ENCODE measurements around the gene IFFO2.

The IFFO2 gene

DNA sequence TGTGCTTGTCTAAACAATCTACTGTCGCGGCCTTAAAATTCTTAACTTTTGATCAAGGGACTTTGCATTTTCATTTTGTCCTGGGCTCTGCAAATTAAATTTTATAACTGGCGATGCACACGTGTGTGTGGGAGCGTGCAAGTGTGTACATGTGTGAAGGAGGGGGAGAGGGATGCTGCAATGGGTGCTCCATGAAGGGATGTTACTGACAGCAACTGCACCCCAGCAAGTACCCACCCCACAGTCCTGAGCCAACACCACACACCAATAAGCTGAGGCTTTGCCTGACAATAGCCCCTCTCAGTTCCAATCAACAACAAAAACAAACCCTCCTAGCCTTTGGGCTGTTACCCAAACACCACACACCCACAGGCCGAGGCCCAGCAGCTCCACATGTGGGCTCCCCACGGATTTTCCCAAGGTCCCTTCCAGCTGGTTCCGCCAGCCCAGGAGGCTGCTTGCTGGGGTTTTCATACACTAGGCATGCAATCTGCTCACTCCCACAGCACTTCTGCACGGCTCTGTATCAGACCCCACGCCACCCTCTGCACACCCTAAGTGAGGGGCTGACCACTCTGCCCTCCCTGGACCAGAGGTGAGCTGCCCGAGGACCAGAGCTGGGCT, 32.8 kb upstream of the IFFO2 start:
- Histone ChIP-seq H3K79me2 (ENCODE audit: insufficient read depth, low read length) (no peaks in the 10 kb centered on the region), H3K4me2 (ENCODE audit: low read length) (no peak overlapping the region), H3F3A (ENCODE audit: insufficient read depth, low read length) (no peaks in the 10 kb centered on the region), H2AFZ (ENCODE audit: low read length) (no peak overlapping the region), H3K36me3 (ENCODE audit: insufficient read depth, low read length) (no peaks in the 10 kb centered on the region), H4K20me1 (ENCODE audit: insufficient read depth, low read length) (no peaks in the 10 kb centered on the region), H3K9me2 (ENCODE audit: low read depth, low read length) (no peaks in the 10 kb centered on the region), H3K9ac (ENCODE audit: low read length) (no peak overlapping the region), H3K4me1 (ENCODE audit: insufficient read depth, low read length, severe bottlenecking) (no peaks in the 10 kb centered on the region), H3K27me3 (ENCODE audit: insufficient read depth, low read length) (peaks cover 5% of the 10 kb centered on the region; the same call in 1 of the 2 replicates), H3K27ac (ENCODE audit: low read depth, low read length, poor library complexity, severe bottlenecking) (no peak overlapping the region), H3K9me3 (ENCODE audit: low read length) (no peaks in the 10 kb centered on the region), H3K4me3 (ENCODE audit: low read depth, low read length, poor library complexity, severe bottlenecking) (no peak overlapping the region)
- TF ChIP-seq EZH2 (IDR thresholded peaks at IDR 0.05; ENCODE audit: borderline replicate concordance, low read length), result no peak
- TF ChIP-seq, protein P1, sequence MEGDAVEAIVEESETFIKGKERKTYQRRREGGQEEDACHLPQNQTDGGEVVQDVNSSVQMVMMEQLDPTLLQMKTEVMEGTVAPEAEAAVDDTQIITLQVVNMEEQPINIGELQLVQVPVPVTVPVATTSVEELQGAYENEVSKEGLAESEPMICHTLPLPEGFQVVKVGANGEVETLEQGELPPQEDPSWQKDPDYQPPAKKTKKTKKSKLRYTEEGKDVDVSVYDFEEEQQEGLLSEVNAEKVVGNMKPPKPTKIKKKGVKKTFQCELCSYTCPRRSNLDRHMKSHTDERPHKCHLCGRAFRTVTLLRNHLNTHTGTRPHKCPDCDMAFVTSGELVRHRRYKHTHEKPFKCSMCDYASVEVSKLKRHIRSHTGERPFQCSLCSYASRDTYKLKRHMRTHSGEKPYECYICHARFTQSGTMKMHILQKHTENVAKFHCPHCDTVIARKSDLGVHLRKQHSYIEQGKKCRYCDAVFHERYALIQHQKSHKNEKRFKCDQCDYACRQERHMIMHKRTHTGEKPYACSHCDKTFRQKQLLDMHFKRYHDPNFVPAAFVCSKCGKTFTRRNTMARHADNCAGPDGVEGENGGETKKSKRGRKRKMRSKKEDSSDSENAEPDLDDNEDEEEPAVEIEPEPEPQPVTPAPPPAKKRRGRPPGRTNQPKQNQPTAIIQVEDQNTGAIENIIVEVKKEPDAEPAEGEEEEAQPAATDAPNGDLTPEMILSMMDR (IDR thresholded peaks at IDR 0.05; ENCODE audit: low read length), result no peak

GRCh38 chr1:18981242-18981641, 24.8 kb upstream of the IFFO2 start:
- Histone ChIP-seq H3K79me2 (ENCODE audit: insufficient read depth, low read length) (no peaks in the 10 kb centered on the region), H3K36me3 (ENCODE audit: insufficient read depth, low read length) (no peaks in the 10 kb centered on the region), H3K4me2 (ENCODE audit: low read length) (no peak overlapping the region), H3K9me3 (ENCODE audit: low read length) (no peaks in the 10 kb centered on the region), H3K4me1 (ENCODE audit: insufficient read depth, low read length, severe bottlenecking) (no peaks in the 10 kb centered on the region), H2AFZ (ENCODE audit: low read length) (no peak overlapping the region), H3K9me2 (ENCODE audit: low read depth, low read length) (no peaks in the 10 kb centered on the region), H3K27me3 (ENCODE audit: insufficient read depth, low read length) (peaks cover 9% of the 10 kb centered on the region; the same call in 1 of the 2 replicates), H4K20me1 (ENCODE audit: insufficient read depth, low read length) (no peaks in the 10 kb centered on the region), H3K9ac (ENCODE audit: low read length) (no peak overlapping the region), H3K27ac (ENCODE audit: low read depth, low read length, poor library complexity, severe bottlenecking) (no peak overlapping the region), H3K4me3 (ENCODE audit: low read depth, low read length, poor library complexity, severe bottlenecking) (no peak overlapping the region), H3F3A (ENCODE audit: insufficient read depth, low read length) (no peaks in the 10 kb centered on the region)
- TF ChIP-seq, protein P1 (IDR thresholded peaks at IDR 0.05; ENCODE audit: low read length), result no peak
- TF ChIP-seq EZH2 (IDR thresholded peaks at IDR 0.05; ENCODE audit: borderline replicate concordance, low read length), result no peak

- H3K79me2 ChIP-seq (ENCODE audit: insufficient read depth, low read length), result no peaks in the 10 kb centered on the region
- no peak overlapping the region for H3K4me2 ChIP-seq (ENCODE audit: low read length)
- H3K4me1 ChIP-seq (ENCODE audit: insufficient read depth, low read length, severe bottlenecking), result no peaks in the 10 kb centered on the region
- H3K4me3 ChIP-seq (ENCODE audit: low read depth, low read length, poor library complexity, severe bottlenecking), result no peak overlapping the region
- no peak overlapping the region for H2AFZ ChIP-seq (ENCODE audit: low read length)
- no peak overlapping the region for H3K27ac ChIP-seq (ENCODE audit: low read depth, low read length, poor library complexity, severe bottlenecking)
- no peaks in the 10 kb centered on the region for H3K9me3 ChIP-seq (ENCODE audit: low read length)
- no peak for TF ChIP-seq EZH2 (IDR thresholded peaks at IDR 0.05; ENCODE audit: borderline replicate concordance, low read length)
- TF ChIP-seq, protein P1 (IDR thresholded peaks at IDR 0.05; ENCODE audit: low read length), result no peak
- H3K9ac ChIP-seq (ENCODE audit: low read length), result no peak overlapping the region
- no peaks in the 10 kb centered on the region for H3K9me2 ChIP-seq (ENCODE audit: low read depth, low read length)
- H3F3A ChIP-seq (ENCODE audit: insufficient read depth, low read length), result no peaks in the 10 kb centered on the region
- H3K36me3 ChIP-seq (ENCODE audit: insufficient read depth, low read length), result no peaks in the 10 kb centered on the region
- H4K20me1 ChIP-seq (ENCODE audit: insufficient read depth, low read length), result no peaks in the 10 kb centered on the region
- H3K27me3 ChIP-seq (ENCODE audit: insufficient read depth, low read length), result peaks cover 12% of the 10 kb centered on the region; the same call in 1 of the 2 replicates
Measured at GRCh38 chr1:18978706-18979105, 22.2 kb upstream of the IFFO2 start.

All from OCI-LY1 (cell line).